Measurements from ENCODE around the gene GGCX.

The GGCX gene

GRCh38 chr2:85516653-85517389, 44.5 kb downstream of the GGCX start:
- DNase-seq (ENCODE audit: low read depth) = no peak

GRCh38 chr2:85514323-85514722, 47.0 kb downstream of the GGCX start:
- DNase-seq (ENCODE audit: low read depth) = no peak

GRCh38 chr2:85511008-85511811, 50.1 kb downstream of the GGCX start:
- DNase-seq (ENCODE audit: low read depth) = peak; percentile 19

GRCh38 chr2:85506768-85507181, 54.5 kb downstream of the GGCX start:
- peak; percentile 76 for DNase-seq (ENCODE audit: low read depth)

GRCh38 chr2:85505551-85506238, 55.6 kb downstream of the GGCX start:
- DNase-seq (ENCODE audit: low read depth) = no peak

- peak; percentile 96 for DNase-seq (ENCODE audit: low read depth)
These were observed 56.5 kb downstream of the GGCX start for GRCh38 chr2:85504778-85505261.

- peak; percentile 82 for DNase-seq (ENCODE audit: low read depth)
These were observed 57.2 kb downstream of the GGCX start for GRCh38 chr2:85503851-85504777.

GRCh38 chr2:85503168-85503850, 58.0 kb downstream of the GGCX start:
- no peak for DNase-seq (ENCODE audit: low read depth)

- DNase-seq (ENCODE audit: low read depth) = no peak
These were observed 58.6 kb downstream of the GGCX start for GRCh38 chr2:85502720-85503119.

- peak; percentile 28 for DNase-seq (ENCODE audit: low read depth)
These were observed 60.0 kb downstream of the GGCX start for GRCh38 chr2:85501248-85501647.

- no peak for DNase-seq (ENCODE audit: low read depth)
These were observed 63.2 kb downstream of the GGCX start for GRCh38 chr2:85497944-85498630.

GRCh38 chr2:85496436-85496835, 64.9 kb downstream of the GGCX start:
- DNase-seq (ENCODE audit: low read depth) = no peak

Measured in EH (cell line).